GM10266 (cell line): Measurements from ENCODE around the gene IFITM2.
"Not testable (repeated sequence)": the region's sequence is repeated elsewhere in the genome, so short reads cannot be mapped to it uniquely, and the experiment has no call there.

Source experiments
- DNase-seq: peaks from one replicate; pipeline ENCODE4 v3.0.0; 2012; ENCODE audit errors: extremely low spot score
- TF ChIP-seq, protein P1 (sequence below): IDR thresholded peaks from 2 replicates; pipeline ENCODE4 v1.5.1; 2012; ENCODE audit warnings: mild to moderate bottlenecking, low read depth; ENCODE audit not compliant: control insufficient read depth, insufficient read depth; ENCODE audit errors: missing control alignments

The IFITM2 gene

DNA sequence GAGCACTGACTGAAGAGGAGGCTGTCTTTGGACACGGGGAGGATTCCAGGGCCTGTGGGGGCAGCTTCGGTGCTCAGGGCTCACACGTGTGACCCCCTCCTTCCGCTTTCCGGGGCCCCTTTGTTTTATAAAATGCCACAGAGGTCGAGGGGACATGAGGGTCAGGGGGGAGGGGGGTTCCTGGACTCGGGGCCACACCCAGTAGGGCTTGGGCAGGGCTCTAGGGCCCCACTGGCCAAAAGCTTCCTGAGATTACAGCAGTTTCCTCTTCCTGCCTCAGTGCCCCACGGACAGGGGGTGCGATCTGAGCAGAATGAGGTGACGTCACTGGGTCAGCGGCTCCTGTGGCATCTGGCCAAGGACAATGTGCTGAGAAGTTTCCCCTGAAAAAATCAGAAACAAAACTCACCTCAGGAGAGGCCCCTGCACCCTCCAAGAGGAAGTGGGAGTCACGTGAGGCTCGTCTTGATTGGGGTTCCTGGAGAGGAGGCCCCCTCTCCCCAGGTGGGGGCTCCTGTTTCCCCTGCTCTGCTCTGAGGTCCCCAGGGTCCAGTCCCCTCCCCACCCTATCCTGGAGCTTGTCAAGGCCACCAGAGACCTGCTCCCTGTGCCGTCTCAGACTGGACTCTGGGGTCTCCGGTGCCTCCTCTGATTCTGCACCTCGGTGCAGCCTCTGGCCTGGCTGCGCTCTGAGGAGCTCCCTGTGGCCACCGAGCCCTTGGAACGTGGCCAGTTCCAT, 19.4 kb downstream of the IFITM2 start:
- TF ChIP-seq, protein P1, sequence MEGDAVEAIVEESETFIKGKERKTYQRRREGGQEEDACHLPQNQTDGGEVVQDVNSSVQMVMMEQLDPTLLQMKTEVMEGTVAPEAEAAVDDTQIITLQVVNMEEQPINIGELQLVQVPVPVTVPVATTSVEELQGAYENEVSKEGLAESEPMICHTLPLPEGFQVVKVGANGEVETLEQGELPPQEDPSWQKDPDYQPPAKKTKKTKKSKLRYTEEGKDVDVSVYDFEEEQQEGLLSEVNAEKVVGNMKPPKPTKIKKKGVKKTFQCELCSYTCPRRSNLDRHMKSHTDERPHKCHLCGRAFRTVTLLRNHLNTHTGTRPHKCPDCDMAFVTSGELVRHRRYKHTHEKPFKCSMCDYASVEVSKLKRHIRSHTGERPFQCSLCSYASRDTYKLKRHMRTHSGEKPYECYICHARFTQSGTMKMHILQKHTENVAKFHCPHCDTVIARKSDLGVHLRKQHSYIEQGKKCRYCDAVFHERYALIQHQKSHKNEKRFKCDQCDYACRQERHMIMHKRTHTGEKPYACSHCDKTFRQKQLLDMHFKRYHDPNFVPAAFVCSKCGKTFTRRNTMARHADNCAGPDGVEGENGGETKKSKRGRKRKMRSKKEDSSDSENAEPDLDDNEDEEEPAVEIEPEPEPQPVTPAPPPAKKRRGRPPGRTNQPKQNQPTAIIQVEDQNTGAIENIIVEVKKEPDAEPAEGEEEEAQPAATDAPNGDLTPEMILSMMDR: no peak

DNA sequence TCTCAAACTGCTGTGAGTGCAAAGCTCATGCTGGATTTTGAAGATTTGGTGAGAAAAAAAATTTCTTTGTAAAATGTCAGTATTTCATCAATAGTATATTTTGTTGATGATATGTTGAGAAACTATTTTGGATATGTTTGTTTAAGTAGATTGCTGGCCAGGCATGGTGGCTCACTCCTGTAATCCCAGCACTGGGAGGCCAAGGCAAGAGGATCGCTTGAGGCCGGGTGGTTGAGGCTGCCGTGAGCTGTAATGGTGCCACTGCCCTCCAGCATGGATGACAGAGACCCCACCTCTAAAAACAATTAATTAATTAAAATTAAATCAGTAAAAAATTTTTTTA, 19.9 kb downstream of the IFITM2 start:
- TF ChIP-seq, protein P1: no peak
- DNase-seq: no peak

More for the DNA sequence above, 19.4 kb downstream of the IFITM2 start:
- DNase-seq: peak; percentile 84

DNA sequence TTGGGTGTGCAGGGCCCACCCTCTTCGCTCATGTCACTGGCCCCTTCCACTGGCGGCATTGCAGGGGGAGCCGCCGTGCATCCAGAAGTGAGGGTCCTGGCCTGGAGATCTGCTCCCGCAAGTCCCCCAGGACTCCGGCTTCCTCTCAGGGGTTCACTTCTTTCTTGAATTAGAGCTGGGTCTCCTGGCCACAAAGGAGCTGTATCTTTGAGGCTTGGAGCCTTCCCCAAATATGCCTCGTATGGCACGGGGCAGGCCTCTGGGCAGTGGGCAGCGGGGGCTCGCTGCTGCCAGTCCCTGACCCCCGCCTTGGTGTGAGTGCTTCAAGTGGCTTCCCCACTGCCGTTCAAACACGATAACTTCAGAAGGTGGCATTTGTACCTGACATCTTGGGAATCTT, 20.4 kb downstream of the IFITM2 start:
- no peak for DNase-seq
- TF ChIP-seq, protein P1: no peak

DNA sequence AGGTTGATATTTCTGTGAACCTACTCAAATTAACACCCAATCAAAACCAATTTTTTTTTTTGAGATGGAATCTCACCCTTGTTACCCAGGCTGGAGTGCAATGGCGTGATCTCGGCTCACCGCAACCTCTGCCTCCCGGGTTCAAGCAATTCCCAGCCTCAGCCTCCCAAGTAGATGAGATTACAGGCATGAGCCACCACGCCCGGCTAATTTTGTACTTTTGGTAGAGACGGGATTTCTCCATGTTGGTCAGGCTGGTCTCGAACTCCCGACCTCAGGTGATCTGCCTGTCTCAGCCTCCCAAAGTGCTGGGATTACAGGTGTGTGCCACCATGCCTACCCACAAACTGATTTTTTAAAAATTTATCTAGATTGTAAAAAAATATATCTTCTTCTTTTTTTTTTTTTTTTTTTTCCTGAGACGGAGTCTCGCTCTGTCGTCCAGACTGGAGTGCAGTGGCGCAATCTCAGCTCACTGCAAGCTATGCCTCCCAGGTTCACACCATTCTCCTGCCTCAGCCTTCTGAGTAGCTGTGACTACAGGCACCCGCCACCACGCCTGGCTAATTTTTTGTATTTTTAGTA, 21.0 kb downstream of the IFITM2 start:
- DNase-seq: not testable (repeated sequence)

DNA sequence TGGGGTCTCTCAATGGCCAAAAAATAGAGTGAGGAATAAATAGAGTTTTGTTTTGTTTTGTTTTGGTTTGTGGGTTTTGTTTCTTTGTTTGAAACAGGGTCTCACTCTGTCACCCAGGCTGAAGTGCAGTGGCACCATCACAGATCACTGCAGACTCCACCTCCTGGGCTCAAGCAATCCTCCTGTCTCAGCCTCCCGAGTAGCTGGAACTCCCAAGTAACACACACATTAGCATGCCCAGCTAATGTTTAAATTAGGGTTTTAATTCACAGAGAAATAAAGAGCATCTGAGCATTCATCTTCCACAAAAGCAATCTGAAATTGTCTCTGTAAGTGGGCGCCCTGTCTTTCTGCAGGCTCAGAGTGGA, 22.3 kb downstream of the IFITM2 start:
- DNase-seq: no peak
- TF ChIP-seq, protein P1: no peak

DNA sequence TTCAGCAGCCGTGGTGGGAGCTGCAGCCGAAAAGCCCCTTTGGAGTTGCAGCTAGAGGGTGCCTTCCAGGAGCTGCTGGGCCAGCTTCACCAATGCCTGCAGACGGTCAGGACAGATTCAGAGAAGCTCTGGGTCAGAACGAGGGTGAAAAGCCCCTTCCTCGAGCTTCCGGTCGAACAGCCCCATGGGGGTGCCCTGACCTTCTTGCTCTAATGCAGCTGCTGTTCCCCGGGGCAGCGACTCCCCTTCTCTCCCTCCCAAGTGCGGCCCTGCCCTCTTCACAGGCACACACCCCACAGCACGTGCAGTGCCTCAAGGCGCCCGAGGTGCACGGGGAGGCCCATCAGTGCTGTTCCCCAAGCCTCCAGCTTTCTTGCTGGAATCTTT, 22.7 kb downstream of the IFITM2 start:
- no peak for DNase-seq
- TF ChIP-seq, protein P1: no peak

DNA sequence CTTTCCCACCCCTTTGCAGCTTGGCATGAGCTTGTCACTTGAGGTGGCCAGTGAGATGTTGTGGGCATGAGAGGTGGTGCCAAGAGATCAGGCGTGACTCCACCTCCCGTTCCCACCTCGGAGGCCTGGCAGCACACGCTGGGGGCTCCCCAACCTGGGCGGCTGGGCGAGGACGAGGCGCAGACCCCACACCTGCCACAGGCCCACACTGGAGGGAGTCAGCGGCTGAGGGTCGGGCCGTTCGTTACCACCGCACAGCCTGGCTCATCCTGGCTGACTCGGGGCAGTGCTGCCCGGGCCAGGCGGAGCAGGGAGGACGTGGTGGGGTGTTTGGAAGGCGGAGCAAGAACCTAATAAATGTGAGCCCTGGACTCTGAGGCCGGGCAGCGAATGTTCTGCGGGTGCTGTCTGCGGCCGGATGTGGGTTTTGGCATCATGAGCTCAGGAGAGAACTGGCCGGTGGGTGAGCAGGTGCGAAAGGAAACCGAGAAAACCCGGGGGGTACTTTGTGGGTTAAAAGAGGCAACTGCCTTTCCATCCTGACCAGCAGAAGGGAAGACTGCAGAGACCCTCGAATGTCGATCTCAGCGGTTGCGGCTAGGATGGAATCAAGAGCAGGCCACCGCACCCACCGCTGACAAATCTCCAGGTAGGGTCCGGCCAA, 23.2 kb downstream of the IFITM2 start:
- DNase-seq: no peak
- TF ChIP-seq, protein P1: no peak
